GM12878 (cell line): ENCODE measurements around the gene PAM. TPM values are rescaled to one million over a fixed set of nuclear protein-coding genes. Genes with fewer than 3 reads are reported as not detected.

Experiments
- ATAC-seq: fragments of 200-7000 bp; cut with Tn5 transposase; 3 replicates; pipeline ENCODE4 v1.9.1; 2020; ENCODE audit warnings: mild to moderate bottlenecking, moderate library complexity
- BruUV-seq: library from RNA; stranded (reverse); fragments of 400-500 nt; replicated peaks from 2 replicates; lab custom pipeline; 2021; lab: Mats Ljungman, UMichigan
- CTCF ChIA-PET: fragments of 300-600 bp; sonication (Branson Sonifier 250); formaldehyde crosslinking; extraction: SDS; loops from one replicate; lab custom pipeline; 2021; ENCODE audit warnings: inconsistent platforms; lab: Yijun Ruan, JAX
- POLR2A ChIA-PET: fragments of 350-600 bp; formaldehyde crosslinking; extraction: SDS; loops from one replicate; lab custom pipeline; 2021; ENCODE audit warnings: inconsistent platforms; lab: Charles Lee
- RAD21 ChIA-PET: fragments of 300-600 bp; sonication (Branson Sonifier 250); formaldehyde crosslinking; loops from one replicate; lab custom pipeline; 2023; ENCODE audit warnings: antibody characterized with exemption; ENCODE audit not compliant: unreplicated experiment; lab: Charles Lee
- SMC1A ChIA-PET: fragments of 300-600 bp; sonication (Branson Sonifier 250); formaldehyde crosslinking; loops from one replicate; lab custom pipeline; 2023; ENCODE audit not compliant: unreplicated experiment, uncharacterized antibody; lab: Charles Lee
- DNase-seq: peaks from one replicate; pipeline ENCODE4 v3.0.0-alpha.2; 2011; ENCODE audit warnings: low read depth, low spot score
- FAIRE-seq: peaks from 3 replicates; lab custom pipeline; 2011; peaks lifted over from hg19 to GRCh38; lab: Jason Lieb, UNC
- H2AFZ ChIP-seq: 2 replicates; pipeline ENCODE4 v1.6.0; 2011; ENCODE audit warnings: low read depth, low read length, control low read depth; ENCODE audit not compliant: control insufficient read depth
- H3K27ac ChIP-seq: 2 replicates; pipeline ENCODE4 v1.5.1; 2011; ENCODE audit warnings: control low read depth; ENCODE audit not compliant: control insufficient read depth, insufficient read depth
- H3K27me3 ChIP-seq, 2 experiments: replicated peaks in 1 of 2; 2 replicates each; pipeline versions ENCODE4 v1.6.0 to v1.6.1; 2011; ENCODE audit warnings: low read length in 1 of 2; ENCODE audit not compliant: control insufficient read depth in 2 of 2, insufficient read depth in 2 of 2
- H3K36me3 ChIP-seq, 2 experiments: 2 replicates each; pipeline ENCODE4 v1.5.1; 2011; ENCODE audit warnings: low read length in 1 of 2; ENCODE audit not compliant: control insufficient read depth in 2 of 2, insufficient read depth in 2 of 2
- H3K4me1 ChIP-seq: 2 replicates; pipeline ENCODE4 v1.6.1; 2011; ENCODE audit warnings: mild to moderate bottlenecking, low read length, moderate library complexity, mixed read lengths; ENCODE audit not compliant: control insufficient read depth, insufficient read depth
- H3K4me2 ChIP-seq: 2 replicates; pipeline ENCODE4 v1.6.0; 2011; ENCODE audit warnings: control low read depth; ENCODE audit not compliant: control insufficient read depth, insufficient read depth
- H3K4me3 ChIP-seq: fragments of 200-600 bp; sonication (generic); 2 replicates; pipeline ENCODE4 v1.5.1; 2016
- H3K79me2 ChIP-seq: 2 replicates; pipeline ENCODE4 v1.6.0; 2011; ENCODE audit warnings: low read length; ENCODE audit not compliant: control insufficient read depth, insufficient read depth
- H3K9ac ChIP-seq: 2 replicates; pipeline ENCODE4 v1.8.0; 2011; ENCODE audit warnings: low read length, control low read depth, mixed read lengths; ENCODE audit not compliant: control insufficient read depth, insufficient read depth
- H3K9me3 ChIP-seq: replicated peaks from 3 replicates; pipeline ENCODE4 v1.5.1; 2011; ENCODE audit warnings: mild to moderate bottlenecking, low read length; ENCODE audit not compliant: control insufficient read depth, insufficient read depth
- H4K20me1 ChIP-seq: 2 replicates; pipeline ENCODE4 v1.6.0; 2011; ENCODE audit not compliant: control insufficient read depth, insufficient read depth
- BACH1 ChIP-seq: fragments of 450-650 bp; IDR thresholded peaks from 2 replicates; pipeline ENCODE4 v1.6.1; 2017; ENCODE audit warnings: mild to moderate bottlenecking, borderline replicate concordance
- CREM ChIP-seq: IDR thresholded peaks from 2 replicates; pipeline ENCODE4 v1.6.1; 2014; ENCODE audit warnings: antibody characterized with exemption, low read depth
- EED ChIP-seq: sonication (generic); IDR thresholded peaks from 2 replicates; pipeline ENCODE4 v1.6.1; 2016; ENCODE audit warnings: antibody characterized with exemption, low read depth
- HDAC2 ChIP-seq: fragments of 200-600 bp; sonication (generic); IDR thresholded peaks from 2 replicates; pipeline ENCODE4 v1.6.1; 2017
- KAT2A ChIP-seq: conservative IDR thresholded peaks from 2 replicates; pipeline ENCODE4 v1.6.1; 2011; ENCODE audit warnings: low read depth, low read length; ENCODE audit not compliant: control insufficient read depth
- MXI1 ChIP-seq: fragments of 150-350 bp; IDR thresholded peaks from 2 replicates; pipeline ENCODE4 v1.6.1; 2011; ENCODE audit warnings: low read depth, mild to moderate bottlenecking, inconsistent platforms, low read length, improper control_type of control experiment
- SREBF2 ChIP-seq: IDR thresholded peaks from 2 replicates; pipeline ENCODE4 v1.6.1; 2012; ENCODE audit warnings: mild to moderate bottlenecking, low read length
- TCF3 ChIP-seq: IDR thresholded peaks from 2 replicates; pipeline ENCODE4 v1.6.1; 2012; ENCODE audit warnings: low read depth, mild to moderate bottlenecking, low read length, borderline replicate concordance; ENCODE audit not compliant: insufficient read depth
- YBX1 ChIP-seq: fragments of 450-650 bp; IDR thresholded peaks from 2 replicates; pipeline ENCODE4 v1.6.1; 2016; ENCODE audit warnings: antibody characterized with exemption
- WGBS: methylation state at CpG from one replicate; pipeline ENCODE4 v1.1.6; 2016; ENCODE audit warnings: low lambda C conversion rate; ENCODE audit not compliant: insufficient replicate concordance, insufficient coverage; ENCODE audit errors: missing lambda C conversion rate; 5-methylcytosine and 5-hydroxymethylcytosine counted together
- in situ Hi-C: fragments of 300-500 bp; cut with MboI; formaldehyde crosslinking; loops from 9 replicates; pipeline ENCODE4 v1.14.3; 2018; ENCODE audit warnings: mixed read lengths
- intact Hi-C: fragments of 100-400 bp; cut with micrococcal nuclease; formaldehyde crosslinking; loops from one replicate; pipeline ENCODE4 v1.14.2; 2022; ENCODE audit not compliant: unreplicated experiment
- polyA plus RNA-seq, 11 experiments: library from polyadenylated mRNA; depleted of rRNA in 4 of 11; unstranded in 6 of 11; stranded (reverse) in 5 of 11; fragments of >200 nt; fragmentation: Nextera tagmentation in 4 of 11; fragmentation: Illumina TruSeq in 1 of 11; extraction: Ambion mirVana in 4 of 11; extraction: Trizol in 1 of 11; gene quantifications; 1 replicate in 1 of 11; 2 replicates in 10 of 11; pipeline versions ENCODE4 v1.2.1 to v1.2.3, GENCODE V29; 2011 to 2016; ENCODE audit warnings: inconsistent platforms in 2 of 11, missing spikeins in 2 of 11, low read depth in 1 of 11
- total RNA-seq, 4 experiments: library from RNA; depleted of rRNA in 3 of 4; stranded (reverse); fragments of >200 nt in 3 of 4; fragmentation: Illumina TruSeq in 1 of 4; extraction: Trizol in 1 of 4; gene quantifications; 2 replicates each; pipeline versions ENCODE4 v1.2.1 to v1.2.3, GENCODE V29; 2013 to 2021
- TF ChIP-seq, protein P1 (sequence below): fragments of 450-650 bp; IDR thresholded peaks from 2 replicates; pipeline ENCODE4 v1.6.1; 2017; ENCODE audit warnings: mild to moderate bottlenecking, moderate library complexity
- TF ChIP-seq, protein P2 (sequence below): IDR thresholded peaks from 2 replicates; pipeline ENCODE4 v1.6.1; 2011; ENCODE audit warnings: low read depth, mild to moderate bottlenecking, low read length, moderate library complexity, borderline replicate concordance; ENCODE audit errors: extremely low read depth
- TF ChIP-seq, protein P3 (sequence below): fragments of 450-650 bp; IDR thresholded peaks from 2 replicates; pipeline ENCODE4 v1.6.1; 2018; ENCODE audit warnings: borderline replicate concordance, mild to moderate bottlenecking; ENCODE audit not compliant: partially characterized antibody
- TF ChIP-seq, protein P4 (sequence below): IDR thresholded peaks from 2 replicates; pipeline ENCODE4 v1.6.1; 2012; ENCODE audit warnings: low read length, inconsistent platforms
- TF ChIP-seq, protein P5 (sequence below): IDR thresholded peaks from 2 replicates; pipeline ENCODE4 v1.6.1; 2012; ENCODE audit warnings: low read depth, low read length, improper control_type of control experiment

The PAM gene
- total and polyA plus RNA-seq, 10 of the 15 experiments (the other 5 are each of a cell fraction or from before 2014, with no cell fraction given) = 5.5 to 72.5 (median 15.4) TPM

DNA sequence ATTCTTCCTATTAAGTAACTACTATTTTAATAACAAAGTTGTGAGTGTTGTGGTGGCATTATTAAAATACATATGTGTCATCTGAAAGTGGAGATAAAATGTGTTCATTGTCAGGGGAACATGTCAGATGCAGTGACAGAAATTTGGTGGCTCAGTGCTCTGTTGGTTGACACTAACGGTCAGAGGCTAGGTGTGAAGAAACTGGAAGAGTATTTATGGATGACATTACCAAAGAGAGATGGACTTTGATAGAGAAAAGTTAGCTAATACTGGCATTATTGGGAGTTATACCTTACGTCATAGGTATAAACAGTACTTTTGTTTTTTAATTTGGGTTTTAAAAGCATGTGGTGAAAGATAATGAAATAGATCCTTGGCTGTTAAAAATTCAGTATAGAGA lies 33.7 kb downstream of the PAM start:
- DNase-seq (no peak), FAIRE-seq (no peak), ATAC-seq (no peak)
- H3K36me3 ChIP-seq = no peaks in the 10 kb centered on the region
- ChIA-PET SMC1A (interaction anchor here (1.5 to 2.0 kb wide), 3 partner anchors 13 to 183 kb away, joined by 5 read pairs; no protein-coding TSS in a partner anchor), POLR2A (no interaction called here), CTCF (interaction anchor here (0.8 to 1.2 kb wide), 5 partner anchors 9 to 134 kb away, joined by 3 read pairs; no protein-coding TSS in a partner anchor), RAD21 (no interaction called here)
- 95% methylated on average over 2 of the region's 2 CpGs for WGBS
- H2AFZ ChIP-seq = no peak overlapping the region
- no peak overlapping the region for H3K9ac ChIP-seq
- no peaks in the 10 kb centered on the region for H3K27me3 ChIP-seq
- H3K27ac ChIP-seq = no peak overlapping the region
- BruUV-seq = no TSS peak
- no peaks in the 10 kb centered on the region for H4K20me1 ChIP-seq
- H3K4me1 ChIP-seq = no peaks in the 10 kb centered on the region
- H3K79me2 ChIP-seq = no peaks in the 10 kb centered on the region; the same call in 1 of the 2 replicates
- H3K9me3 ChIP-seq = no peaks in the 10 kb centered on the region; the same call in none of the 3 replicates
- intact Hi-C loops = no loop called here
- in situ Hi-C loops = loop anchor here (10.0 kb wide), 1 partner anchor 346 kb away; no protein-coding TSS in a partner anchor
- no peak overlapping the region for H3K4me3 ChIP-seq
- no peak overlapping the region for H3K4me2 ChIP-seq
- TF ChIP-seq, protein P1, sequence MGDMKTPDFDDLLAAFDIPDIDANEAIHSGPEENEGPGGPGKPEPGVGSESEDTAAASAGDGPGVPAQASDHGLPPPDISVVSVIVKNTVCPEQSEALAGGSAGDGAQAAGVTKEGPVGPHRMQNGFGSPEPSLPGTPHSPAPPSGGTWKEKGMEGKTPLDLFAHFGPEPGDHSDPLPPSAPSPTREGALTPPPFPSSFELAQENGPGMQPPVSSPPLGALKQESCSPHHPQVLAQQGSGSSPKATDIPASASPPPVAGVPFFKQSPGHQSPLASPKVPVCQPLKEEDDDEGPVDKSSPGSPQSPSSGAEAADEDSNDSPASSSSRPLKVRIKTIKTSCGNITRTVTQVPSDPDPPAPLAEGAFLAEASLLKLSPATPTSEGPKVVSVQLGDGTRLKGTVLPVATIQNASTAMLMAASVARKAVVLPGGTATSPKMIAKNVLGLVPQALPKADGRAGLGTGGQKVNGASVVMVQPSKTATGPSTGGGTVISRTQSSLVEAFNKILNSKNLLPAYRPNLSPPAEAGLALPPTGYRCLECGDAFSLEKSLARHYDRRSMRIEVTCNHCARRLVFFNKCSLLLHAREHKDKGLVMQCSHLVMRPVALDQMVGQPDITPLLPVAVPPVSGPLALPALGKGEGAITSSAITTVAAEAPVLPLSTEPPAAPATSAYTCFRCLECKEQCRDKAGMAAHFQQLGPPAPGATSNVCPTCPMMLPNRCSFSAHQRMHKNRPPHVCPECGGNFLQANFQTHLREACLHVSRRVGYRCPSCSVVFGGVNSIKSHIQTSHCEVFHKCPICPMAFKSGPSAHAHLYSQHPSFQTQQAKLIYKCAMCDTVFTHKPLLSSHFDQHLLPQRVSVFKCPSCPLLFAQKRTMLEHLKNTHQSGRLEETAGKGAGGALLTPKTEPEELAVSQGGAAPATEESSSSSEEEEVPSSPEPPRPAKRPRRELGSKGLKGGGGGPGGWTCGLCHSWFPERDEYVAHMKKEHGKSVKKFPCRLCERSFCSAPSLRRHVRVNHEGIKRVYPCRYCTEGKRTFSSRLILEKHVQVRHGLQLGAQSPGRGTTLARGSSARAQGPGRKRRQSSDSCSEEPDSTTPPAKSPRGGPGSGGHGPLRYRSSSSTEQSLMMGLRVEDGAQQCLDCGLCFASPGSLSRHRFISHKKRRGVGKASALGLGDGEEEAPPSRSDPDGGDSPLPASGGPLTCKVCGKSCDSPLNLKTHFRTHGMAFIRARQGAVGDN = no peak
- TF ChIP-seq TCF3 (no peak), KAT2A (no peak), BACH1 (no peak), YBX1 (no peak), CREM (no peak), MXI1 (no peak), SREBF2 (no peak), EED (no peak), HDAC2 (no peak)
- TF ChIP-seq, protein P2, sequence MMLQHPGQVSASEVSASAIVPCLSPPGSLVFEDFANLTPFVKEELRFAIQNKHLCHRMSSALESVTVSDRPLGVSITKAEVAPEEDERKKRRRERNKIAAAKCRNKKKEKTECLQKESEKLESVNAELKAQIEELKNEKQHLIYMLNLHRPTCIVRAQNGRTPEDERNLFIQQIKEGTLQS = no peak
- TF ChIP-seq, protein P3, sequence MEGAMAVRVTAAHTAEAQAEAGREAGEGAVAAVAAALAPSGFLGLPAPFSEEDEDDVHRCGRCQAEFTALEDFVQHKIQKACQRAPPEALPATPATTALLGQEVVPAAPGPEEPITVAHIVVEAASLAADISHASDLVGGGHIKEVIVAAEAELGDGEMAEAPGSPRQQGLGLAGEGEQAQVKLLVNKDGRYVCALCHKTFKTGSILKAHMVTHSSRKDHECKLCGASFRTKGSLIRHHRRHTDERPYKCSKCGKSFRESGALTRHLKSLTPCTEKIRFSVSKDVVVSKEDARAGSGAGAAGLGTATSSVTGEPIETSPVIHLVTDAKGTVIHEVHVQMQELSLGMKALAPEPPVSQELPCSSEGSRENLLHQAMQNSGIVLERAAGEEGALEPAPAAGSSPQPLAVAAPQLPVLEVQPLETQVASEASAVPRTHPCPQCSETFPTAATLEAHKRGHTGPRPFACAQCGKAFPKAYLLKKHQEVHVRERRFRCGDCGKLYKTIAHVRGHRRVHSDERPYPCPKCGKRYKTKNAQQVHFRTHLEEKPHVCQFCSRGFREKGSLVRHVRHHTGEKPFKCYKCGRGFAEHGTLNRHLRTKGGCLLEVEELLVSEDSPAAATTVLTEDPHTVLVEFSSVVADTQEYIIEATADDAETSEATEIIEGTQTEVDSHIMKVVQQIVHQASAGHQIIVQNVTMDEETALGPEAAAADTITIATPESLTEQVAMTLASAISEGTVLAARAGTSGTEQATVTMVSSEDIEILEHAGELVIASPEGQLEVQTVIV = no peak
- TF ChIP-seq, protein P4, sequence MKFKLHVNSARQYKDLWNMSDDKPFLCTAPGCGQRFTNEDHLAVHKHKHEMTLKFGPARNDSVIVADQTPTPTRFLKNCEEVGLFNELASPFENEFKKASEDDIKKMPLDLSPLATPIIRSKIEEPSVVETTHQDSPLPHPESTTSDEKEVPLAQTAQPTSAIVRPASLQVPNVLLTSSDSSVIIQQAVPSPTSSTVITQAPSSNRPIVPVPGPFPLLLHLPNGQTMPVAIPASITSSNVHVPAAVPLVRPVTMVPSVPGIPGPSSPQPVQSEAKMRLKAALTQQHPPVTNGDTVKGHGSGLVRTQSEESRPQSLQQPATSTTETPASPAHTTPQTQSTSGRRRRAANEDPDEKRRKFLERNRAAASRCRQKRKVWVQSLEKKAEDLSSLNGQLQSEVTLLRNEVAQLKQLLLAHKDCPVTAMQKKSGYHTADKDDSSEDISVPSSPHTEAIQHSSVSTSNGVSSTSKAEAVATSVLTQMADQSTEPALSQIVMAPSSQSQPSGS = no peak
- TF ChIP-seq, protein P5, sequence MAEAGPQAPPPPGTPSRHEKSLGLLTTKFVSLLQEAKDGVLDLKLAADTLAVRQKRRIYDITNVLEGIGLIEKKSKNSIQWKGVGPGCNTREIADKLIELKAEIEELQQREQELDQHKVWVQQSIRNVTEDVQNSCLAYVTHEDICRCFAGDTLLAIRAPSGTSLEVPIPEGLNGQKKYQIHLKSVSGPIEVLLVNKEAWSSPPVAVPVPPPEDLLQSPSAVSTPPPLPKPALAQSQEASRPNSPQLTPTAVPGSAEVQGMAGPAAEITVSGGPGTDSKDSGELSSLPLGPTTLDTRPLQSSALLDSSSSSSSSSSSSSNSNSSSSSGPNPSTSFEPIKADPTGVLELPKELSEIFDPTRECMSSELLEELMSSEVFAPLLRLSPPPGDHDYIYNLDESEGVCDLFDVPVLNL = no peak
